Heart right ventricle (tissue), 16 donors: ENCODE results near the gene LCNL1. TPM values are rescaled to one million over a fixed set of nuclear protein-coding genes. Genes with fewer than 3 reads are reported as not detected.

Experiments
- ATAC-seq, 8 donors: fragments of 200-7000 bp; cut with Tn5 transposase; one replicate each; pipeline ENCODE4 v1.9.1; 2020; ENCODE audit warnings: mild to moderate bottlenecking in 8 of 8, moderate library complexity in 8 of 8, moderate number of reproducible peaks in 1 of 8
- DNase-seq, 2 donors: peaks; one replicate each; pipeline ENCODE4 v3.0.0-alpha.2; 2020
- H3K27ac ChIP-seq, 10 donors: fragments of 200-600 bp; sonication (generic) in 2 of 10; one replicate each; pipeline versions ENCODE4 v1.5.0 to v1.8.0; 2020 to 2022; ENCODE audit warnings: mild to moderate bottlenecking in 3 of 10
- H3K27me3 ChIP-seq, 7 donors: fragments of 200-600 bp; one replicate each; pipeline ENCODE4 v1.8.0; 2021 to 2022; ENCODE audit warnings: mild to moderate bottlenecking in 2 of 7
- H3K36me3 ChIP-seq, 9 donors: fragments of 200-600 bp; sonication (generic) in 1 of 9; one replicate each; pipeline versions ENCODE4 v1.5.0 to v1.8.0; 2020 to 2022; ENCODE audit warnings: mild to moderate bottlenecking in 2 of 9
- H3K4me1 ChIP-seq, 9 donors: fragments of 200-600 bp; sonication (generic) in 1 of 9; one replicate each; pipeline versions ENCODE4 v1.5.0 to v1.8.0; 2020 to 2022; ENCODE audit warnings: mild to moderate bottlenecking in 4 of 9
- H3K4me3 ChIP-seq, 10 donors: fragments of 200-600 bp; sonication (generic) in 2 of 10; one replicate each; pipeline versions ENCODE4 v1.5.0 to v1.8.0; 2020 to 2022; ENCODE audit warnings: mild to moderate bottlenecking in 7 of 10, moderate library complexity in 2 of 10
- H3K9me3 ChIP-seq, 11 donors: fragments of 200-600 bp in 10 of 11; sonication (generic) in 2 of 11; one replicate each; pipeline versions ENCODE4 v1.5.0 to v1.8.0; 2013 to 2022; ENCODE audit warnings: mild to moderate bottlenecking in 2 of 11, control low read depth in 1 of 11, moderate library complexity in 1 of 11
- CTCF ChIP-seq, 9 donors: fragments of 200-600 bp; sonication (generic) in 2 of 9; IDR thresholded peaks; one replicate each; pipeline versions ENCODE4 v1.5.0 to v1.8.0; 2021 to 2022; ENCODE audit warnings: antibody characterized with exemption in 9 of 9, mild to moderate bottlenecking in 5 of 9, moderate library complexity in 1 of 9
- WGBS, 2 donors: extraction: QIAGEN DNeasy Blood & Tissue Kit; methylation state at CpG; one replicate each; pipeline ENCODE4 v1.1.7; 2013; ENCODE audit warnings: inconsistent platforms in 1 of 2; 5-methylcytosine and 5-hydroxymethylcytosine counted together
- intact Hi-C, 10 donors: fragments of 100-400 bp; cut with DNase I; formaldehyde crosslinking; loops; one replicate each; pipeline versions ENCODE4 v1.11.1 to v1.14.2; 2022
- polyA plus RNA-seq, 2 donors: library from polyadenylated mRNA; stranded (reverse); fragments of 200-250 nt; gene quantifications; one replicate each; pipeline ENCODE4 v1.2.3, GENCODE V29; 2013
- total RNA-seq, 10 donors: library from RNA; stranded (reverse); fragmentation: NEBNext Ultra II Directional in 3 of 10; extraction: Animal tissue kit (Norgen Biotek cat#: 25700) in 3 of 10; gene quantifications; one replicate each; pipeline versions ENCODE4 v1.2.1 to v1.2.4, GENCODE V29; 2021 to 2023
- donor health status: Arrhythmogenic right ventricular cardiomyopathy.
- donor health status: ischemic (EF 13 %, LVEDD 7.1; RV severe dilation, severe dysfunction).
- donor health status: healthy with polysubstance abuse.
- donor health status: DM: no; HTN: yes; CAD: no.
- donor health status: DM: no; HTN: no; CAD: no.
- donor health status: ischemic (EF 25% LVEDD 6.9; RV normal size, moderate dysfunction).
- donor health status: ischemic (EF 25% LVEDD 5.7; RV mildly dilated, moderate dysfunction).
- donor health status: healthy.
- donor health status: DM: yes; HTN: yes; CAD: no.
- donor health status: Ischemic cardiomyopathy.
- donor health status: ischemic (EF 35%, LVEDD 5.7; RV mildly dilated, moderate dysfunction).
- donor health status: nonischemic (EF 11% LVEDD 7.7; RV severe dilation, severe dysfunction).
- donor health status: DM: yes; HTN: yes; CAD: no.
- donor health status: PGD.
- donor health status: ischemic (EF 29% LVEDD 5.4; RV normal size, mild dysfunction).
- donor health status: nonischemic (EF 23%, LVEDD 6.1; RV moderate dilation, normal function).

LCNL1 gene
- total and polyA plus RNA-seq, 12 donors = 0.10 to 10.9 (median 6.4) TPM

GRCh38 chr9:136994888-136995230 lies 12.1 kb downstream of the LCNL1 start:
- Histone ChIP-seq H3K9me3 (peaks cover 0 to 8% (median 0%) of the 10 kb centered on the region in 11 donors), H3K4me3 (peak overlapping the region in 8 of 10 donors; percentile 9 to 47 (median 30)), H3K36me3 (peaks cover 0 to 13% (median 0%) of the 10 kb centered on the region in 9 donors), H3K27me3 (peaks cover 0 to 41% (median 17%) of the 10 kb centered on the region in 7 donors), H3K27ac (peak overlapping the region in 5 of 10 donors; percentile 16 to 81 (median 46)), H3K4me1 (peaks cover 8 to 76% (median 49%) of the 10 kb centered on the region in 9 donors)
- WGBS, 2 donors = 15 to 27% methylated on average over 40 of the region's 40 CpGs
- no peak for TF ChIP-seq CTCF (IDR thresholded peaks at IDR 0.05)
- DNase-seq (no peak), ATAC-seq (no peak)
- intact Hi-C loops = loop anchor here in 5 of 10 donors (5.0 kb wide), 1 partner anchor 48 kb away; the partner anchor contains the start of gene C8G (in 5 of the 5)

- WGBS, 2 donors = 21 to 29% methylated on average over 30 of the region's 30 CpGs
- peaks cover 0 to 7% (median 0%) of the 10 kb centered on the region in 11 donors for H3K9me3 ChIP-seq
- H3K36me3 ChIP-seq = peaks cover 0 to 13% (median 0%) of the 10 kb centered on the region in 9 donors
- H3K4me1 ChIP-seq = peaks cover 8 to 81% (median 49%) of the 10 kb centered on the region in 9 donors
- no peak for TF ChIP-seq CTCF (IDR thresholded peaks at IDR 0.05)
- H3K27me3 ChIP-seq = peaks cover 0 to 41% (median 17%) of the 10 kb centered on the region in 7 donors
- H3K4me3 ChIP-seq = peak overlapping the region in 9 of 10 donors; percentile 9 to 47 (median 30)
- ATAC-seq (no peak), DNase-seq (no peak)
- intact Hi-C loops = loop anchor here in 1 of 10 donors (5.0 kb wide), 1 partner anchor 48 kb away; the partner anchor contains the start of gene C8G
- peak overlapping the region in 5 of 10 donors; percentile 16 to 81 (median 46) for H3K27ac ChIP-seq
Observed at GRCh38 chr9:136995362-136995761, 12.6 kb downstream of the LCNL1 start.

- ATAC-seq = peak in 3 of 8 donors; percentile 5 to 16 (median 12)
Observed at GRCh38 chr9:136995772-136996311, 13.0 kb downstream of the LCNL1 start.

More at GRCh38 chr9:136995772-136996311, 13.0 kb downstream of the LCNL1 start:
- Histone ChIP-seq H3K27ac (peak overlapping the region in 8 of 10 donors; percentile 30 to 81 (median 46)), H3K36me3 (peaks cover 0 to 13% (median 0%) of the 10 kb centered on the region in 9 donors), H3K4me1 (peaks cover 8 to 85% (median 49%) of the 10 kb centered on the region in 9 donors), H3K4me3 (peak overlapping the region in 9 of 10 donors; percentile 9 to 47 (median 30)), H3K27me3 (peaks cover 0 to 41% (median 17%) of the 10 kb centered on the region in 7 donors), H3K9me3 (peaks cover 0 to 3% (median 0%) of the 10 kb centered on the region in 11 donors)
- 23 to 24% methylated on average over 12 of the region's 12 CpGs for WGBS, 2 donors
- intact Hi-C loops = loop anchor here in 1 of 10 donors (5.0 kb wide), 1 partner anchor 49 kb away; the partner anchor contains the start of gene C8G
- no peak for TF ChIP-seq CTCF (IDR thresholded peaks at IDR 0.05)
- DNase-seq = peak; percentile 54 to 62
